HCT116 (cell line): Measurements from ENCODE around the gene RPS25. TPM values are rescaled to one million over a fixed set of nuclear protein-coding genes. Genes with fewer than 3 reads are reported as not detected.

ENCODE experiments used
- ATAC-seq: fragments of 200-7000 bp; cut with Tn5 transposase; 2 replicates; pipeline ENCODE4 v1.9.1; 2020; ENCODE audit warnings: mild to moderate bottlenecking, moderate library complexity
- BruUV-seq: library from RNA; stranded (reverse); fragments of 400-500 nt; replicated peaks from 2 replicates; lab custom pipeline; 2021; lab: Mats Ljungman, UMichigan
- CTCF ChIA-PET: fragments of 300-600 bp; sonication (Branson Sonifier 250); formaldehyde crosslinking; loops from one replicate; lab custom pipeline; 2021; ENCODE audit warnings: antibody characterized with exemption; lab: Charles Lee
- POLR2A ChIA-PET: fragments of 300-600, 350-600 bp; sonication (Branson Sonifier 250); formaldehyde crosslinking; loops from one replicate; lab custom pipeline; 2021; ENCODE audit warnings: antibody characterized with exemption; lab: Charles Lee
- RAD21 ChIA-PET, 2 experiments: fragments of 300-600 bp; sonication (Branson Sonifier 250); formaldehyde crosslinking; loops; one replicate each; lab custom pipeline; 2023; ENCODE audit warnings: low total read pairs in 2 of 2; ENCODE audit not compliant: uncharacterized antibody in 2 of 2, unreplicated experiment in 2 of 2, low non-redundant PET in 1 of 2; lab: Charles Lee
- DNase-seq: peaks from one replicate; pipeline ENCODE4 v3.0.0-alpha.2; 2010; ENCODE audit warnings: low read depth, low spot score
- H2AFZ ChIP-seq: fragments of 200-600 bp; shearing (Covaris generic), sonication (generic); 2 replicates; pipeline ENCODE4 v1.6.1; 2017; ENCODE audit warnings: low read depth, mixed run types, mixed read lengths, antibody characterized with exemption, low read length; ENCODE audit not compliant: poor library complexity, severe bottlenecking
- H3K27ac ChIP-seq: 2 replicates; pipeline ENCODE4 v1.5.1; 2012; ENCODE audit warnings: low read depth, low read length
- H3K27me3 ChIP-seq: fragments of 200-600 bp; sonication (generic); 2 replicates; pipeline ENCODE4 v1.6.1; 2016; ENCODE audit warnings: mixed run types, low read length, mixed read lengths; ENCODE audit not compliant: insufficient read depth
- H3K36me3 ChIP-seq, 2 experiments: fragments of 200-500 bp in 1 of 2; fragments of 200-600 bp in 1 of 2; sonication (Bioruptor generic) in 1 of 2; sonication (generic) in 1 of 2; 2 replicates each; pipeline versions ENCODE4 v1.5.1 to v1.6.1; 2014 to 2016; ENCODE audit warnings: low read length in 2 of 2, inconsistent platforms in 1 of 2, mixed read lengths in 1 of 2, mixed run types in 1 of 2; ENCODE audit not compliant: insufficient read depth in 2 of 2, control insufficient read depth in 1 of 2
- H3K4me1 ChIP-seq, 2 experiments: fragments of 200-600 bp in 1 of 2; sonication (generic) in 1 of 2; 2 replicates each; pipeline versions ENCODE4 v1.5.1 to v1.6.1; 2012 to 2017; ENCODE audit warnings: low read length in 2 of 2, inconsistent platforms in 1 of 2, mild to moderate bottlenecking in 1 of 2, mixed read lengths in 1 of 2, mixed run types in 1 of 2, moderate library complexity in 1 of 2; ENCODE audit not compliant: insufficient read depth in 2 of 2, control insufficient read depth in 1 of 2
- H3K4me2 ChIP-seq: fragments of 200-600 bp; sonication (generic); 2 replicates; pipeline ENCODE4 v1.6.1; 2017; ENCODE audit warnings: mixed run types, low read length, mixed read lengths
- H3K4me3 ChIP-seq, 2 experiments: fragments of 200-600 bp in 1 of 2; sonication (generic) in 1 of 2; replicated peaks in 1 of 2; 2 replicates each; pipeline ENCODE4 v1.5.1; 2011 to 2016; ENCODE audit warnings: low read length in 2 of 2, control low read depth in 1 of 2, low read depth in 1 of 2, mild to moderate bottlenecking in 1 of 2, mixed read lengths in 1 of 2, mixed run types in 1 of 2
- H3K79me2 ChIP-seq: fragments of 200-600 bp; sonication (generic); 2 replicates; pipeline ENCODE4 v1.6.1; 2017; ENCODE audit warnings: mild to moderate bottlenecking, mixed run types, low read length, moderate library complexity, mixed read lengths; ENCODE audit not compliant: insufficient read depth
- H3K9ac ChIP-seq: fragments of 200-600 bp; sonication (generic); 2 replicates; pipeline ENCODE4 v1.6.1; 2016; ENCODE audit warnings: low read length, mixed read lengths
- H3K9me2 ChIP-seq: fragments of 200-600 bp; sonication (generic), shearing (Covaris generic); 2 replicates; pipeline ENCODE4 v1.6.1; 2017; ENCODE audit warnings: mixed run types, mild to moderate bottlenecking, moderate library complexity; ENCODE audit not compliant: insufficient read depth
- H3K9me3 ChIP-seq, 2 experiments: fragments of 200-500 bp in 1 of 2; fragments of 200-600 bp in 1 of 2; sonication (Bioruptor generic) in 1 of 2; sonication (generic) in 1 of 2; 2 replicates each; pipeline ENCODE4 v1.6.1; 2014 to 2017; ENCODE audit warnings: low read length in 2 of 2, mixed read lengths in 2 of 2, inconsistent platforms in 1 of 2, low read depth in 1 of 2, mild to moderate bottlenecking in 1 of 2, mixed run types in 1 of 2, moderate library complexity in 1 of 2; ENCODE audit not compliant: control insufficient read depth in 1 of 2, insufficient read depth in 1 of 2
- H4K20me1 ChIP-seq: fragments of 200-600 bp; sonication (generic), shearing (Covaris generic); 2 replicates; pipeline ENCODE4 v1.6.1; 2017; ENCODE audit warnings: mixed run types, mild to moderate bottlenecking, moderate library complexity; ENCODE audit not compliant: insufficient read depth
- ATF3 ChIP-seq: IDR thresholded peaks from 2 replicates; pipeline ENCODE4 v1.6.1; 2012
- CBX3 ChIP-seq: IDR thresholded peaks from 2 replicates; pipeline ENCODE4 v1.6.1; 2012; ENCODE audit warnings: low read depth
- CEBPB ChIP-seq: IDR thresholded peaks from 2 replicates; pipeline ENCODE4 v1.6.1; 2012; ENCODE audit warnings: low read depth
- EGR1 ChIP-seq: IDR thresholded peaks from 2 replicates; pipeline ENCODE4 v1.6.1; 2012; ENCODE audit warnings: low read depth
- ELF1 ChIP-seq: IDR thresholded peaks from 2 replicates; pipeline ENCODE4 v1.6.1; 2012; ENCODE audit warnings: low read depth, borderline replicate concordance
- FOSL1 ChIP-seq: IDR thresholded peaks from 2 replicates; pipeline ENCODE4 v1.6.1; 2012; ENCODE audit warnings: low read depth
- JUND ChIP-seq: IDR thresholded peaks from 2 replicates; pipeline ENCODE4 v1.6.1; 2012
- POLR2AphosphoS5 ChIP-seq: IDR thresholded peaks from 2 replicates; pipeline ENCODE4 v1.6.1; 2011; ENCODE audit warnings: mild to moderate bottlenecking, low read depth, low read length, moderate library complexity
- RAD21 ChIP-seq: IDR thresholded peaks from 2 replicates; pipeline ENCODE4 v1.6.1; 2012; ENCODE audit warnings: low read depth, mild to moderate bottlenecking
- SIN3A ChIP-seq: IDR thresholded peaks from 2 replicates; pipeline ENCODE4 v1.6.1; 2012; ENCODE audit warnings: low read depth
- SRF ChIP-seq: IDR thresholded peaks from 2 replicates; pipeline ENCODE4 v1.6.1; 2012; ENCODE audit warnings: low read depth
- TCF7L2 ChIP-seq: IDR thresholded peaks from 2 replicates; pipeline ENCODE4 v1.7.0; 2011; ENCODE audit warnings: borderline replicate concordance, inconsistent platforms; ENCODE audit not compliant: insufficient read depth, insufficient read length; ENCODE audit errors: extremely low read depth
- YY1 ChIP-seq: IDR thresholded peaks from 2 replicates; pipeline ENCODE4 v1.6.1; 2011; ENCODE audit warnings: low read length, low read depth, moderate library complexity, mild to moderate bottlenecking; ENCODE audit not compliant: insufficient replicate concordance; ENCODE audit errors: extremely low read depth
- ZBTB33 ChIP-seq: IDR thresholded peaks from 2 replicates; pipeline ENCODE4 v1.6.1; 2011; ENCODE audit warnings: mild to moderate bottlenecking, low read length, moderate library complexity; ENCODE audit not compliant: insufficient replicate concordance; ENCODE audit errors: extremely low read depth
- ZFX ChIP-seq: fragments of 450-650 bp; IDR thresholded peaks from 2 replicates; pipeline ENCODE4 v1.6.1; 2017
- ZNF274 ChIP-seq: fragments of 200-500 bp; sonication (Bioruptor generic); IDR thresholded peaks from 2 replicates; pipeline ENCODE4 v1.6.1; 2014; ENCODE audit warnings: mild to moderate bottlenecking, low read depth, low read length, inconsistent platforms
- intact Hi-C: fragments of 100-400 bp; cut with micrococcal nuclease; formaldehyde crosslinking; loops from 2 replicates; pipeline ENCODE4 v1.10.0; 2022
- total RNA-seq: library from RNA; stranded (reverse); gene quantifications from one replicate; pipeline ENCODE4 v1.2.1, GENCODE V29; 2021; ENCODE audit not compliant: unreplicated experiment
- TF ChIP-seq, protein P1 (sequence below): IDR thresholded peaks from 2 replicates; pipeline ENCODE4 v1.6.1; 2012
- TF ChIP-seq, protein P2 (sequence below), 3 experiments: fragments of 200-600 bp in 1 of 3; sonication (generic) in 1 of 3; IDR thresholded peaks in 2 of 3; conservative IDR thresholded peaks in 1 of 3; 2 replicates each; pipeline ENCODE4 v1.5.1; 2012 to 2017; ENCODE audit warnings: low read depth in 2 of 3, low read length in 2 of 3, antibody characterized with exemption in 1 of 3, borderline replicate concordance in 1 of 3, control low read depth in 1 of 3, mild to moderate bottlenecking in 1 of 3, mixed read lengths in 1 of 3, mixed run types in 1 of 3, moderate library complexity in 1 of 3; ENCODE audit not compliant: insufficient read depth in 1 of 3

The RPS25 gene
- total RNA-seq, 1 experiment from 2014 or later: 1,404 TPM

DNA sequence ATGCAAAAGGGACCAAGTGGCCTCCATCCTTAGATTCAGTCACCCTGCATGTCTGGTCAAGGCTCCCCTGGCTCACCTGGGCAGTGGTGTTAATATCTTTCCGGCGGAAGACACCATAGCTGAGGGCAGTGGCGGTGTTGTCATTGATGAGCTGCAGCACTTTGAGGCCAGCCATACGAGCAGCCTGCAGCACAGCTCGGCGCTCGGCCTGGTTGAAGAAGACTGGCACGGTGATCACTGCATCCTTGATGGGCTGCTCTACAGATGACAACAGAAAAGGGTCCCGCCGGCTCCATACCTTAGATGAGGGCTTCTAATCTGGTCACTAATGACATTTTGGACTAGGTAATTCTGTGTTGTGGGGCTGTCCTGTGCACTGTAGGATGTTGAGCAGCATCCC, 36.3 kb upstream of the RPS25 start (continued):
- no peak for TF ChIP-seq ATF3
- TF ChIP-seq ELF1: no peak
- no peak for TF ChIP-seq ZFX
- TF ChIP-seq CEBPB: no peak

DNA sequence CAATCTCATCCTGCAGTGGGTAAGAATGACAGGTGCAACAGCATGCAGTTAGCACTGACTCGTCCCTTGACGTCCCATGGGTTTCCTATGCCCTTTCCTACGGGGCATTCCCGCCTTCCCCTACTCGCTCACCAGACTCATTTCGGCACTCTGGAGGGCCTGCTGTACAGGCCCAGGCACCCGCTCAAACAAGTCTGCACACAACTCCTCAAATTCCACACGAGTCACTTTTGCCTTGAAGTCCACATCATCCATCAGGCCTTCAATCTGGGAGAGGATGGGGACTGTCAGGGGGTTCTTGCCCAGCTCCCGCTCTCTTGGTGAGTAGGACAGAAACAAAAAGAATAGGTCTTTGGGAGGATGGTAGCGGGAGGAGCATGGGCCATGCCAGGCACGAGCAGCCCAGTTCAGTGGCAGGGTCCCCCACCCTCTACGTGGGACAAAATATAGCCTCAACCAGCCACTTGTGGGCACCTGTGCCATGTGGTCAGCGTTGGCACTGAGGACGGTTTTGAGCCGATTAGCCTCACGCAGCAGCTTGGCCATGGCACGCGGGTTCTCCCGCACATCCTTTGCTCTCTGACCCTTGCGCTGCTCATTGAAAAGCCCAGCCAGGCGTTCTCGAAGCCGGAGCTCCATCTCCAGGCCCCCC, 34.1 kb upstream of the RPS25 start:
- H3K4me3 ChIP-seq: no peak overlapping the region
- DNase-seq: no peak
- no peaks in the 10 kb centered on the region for H3K27me3 ChIP-seq
- ChIA-PET CTCF (no interaction called here), POLR2A (no interaction called here), RAD21 (no interaction called here)
- peaks cover 19% of the 10 kb centered on the region for H3K79me2 ChIP-seq
- TSS peak; percentile 0 for BruUV-seq
- no peak for ATAC-seq
- TF ChIP-seq ZNF274 (no peak), YY1 (no peak), ELF1 (no peak), RAD21 (no peak), SIN3A (no peak), SRF (no peak), POLR2AphosphoS5 (no peak), ZFX (no peak), JUND (no peak), TCF7L2 (no peak), ATF3 (no peak), EGR1 (no peak), CEBPB (no peak), CBX3 (no peak), FOSL1 (no peak), ZBTB33 (no peak)
- TF ChIP-seq, protein P1, sequence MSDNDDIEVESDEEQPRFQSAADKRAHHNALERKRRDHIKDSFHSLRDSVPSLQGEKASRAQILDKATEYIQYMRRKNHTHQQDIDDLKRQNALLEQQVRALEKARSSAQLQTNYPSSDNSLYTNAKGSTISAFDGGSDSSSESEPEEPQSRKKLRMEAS: no peak
- TF ChIP-seq, protein P2, sequence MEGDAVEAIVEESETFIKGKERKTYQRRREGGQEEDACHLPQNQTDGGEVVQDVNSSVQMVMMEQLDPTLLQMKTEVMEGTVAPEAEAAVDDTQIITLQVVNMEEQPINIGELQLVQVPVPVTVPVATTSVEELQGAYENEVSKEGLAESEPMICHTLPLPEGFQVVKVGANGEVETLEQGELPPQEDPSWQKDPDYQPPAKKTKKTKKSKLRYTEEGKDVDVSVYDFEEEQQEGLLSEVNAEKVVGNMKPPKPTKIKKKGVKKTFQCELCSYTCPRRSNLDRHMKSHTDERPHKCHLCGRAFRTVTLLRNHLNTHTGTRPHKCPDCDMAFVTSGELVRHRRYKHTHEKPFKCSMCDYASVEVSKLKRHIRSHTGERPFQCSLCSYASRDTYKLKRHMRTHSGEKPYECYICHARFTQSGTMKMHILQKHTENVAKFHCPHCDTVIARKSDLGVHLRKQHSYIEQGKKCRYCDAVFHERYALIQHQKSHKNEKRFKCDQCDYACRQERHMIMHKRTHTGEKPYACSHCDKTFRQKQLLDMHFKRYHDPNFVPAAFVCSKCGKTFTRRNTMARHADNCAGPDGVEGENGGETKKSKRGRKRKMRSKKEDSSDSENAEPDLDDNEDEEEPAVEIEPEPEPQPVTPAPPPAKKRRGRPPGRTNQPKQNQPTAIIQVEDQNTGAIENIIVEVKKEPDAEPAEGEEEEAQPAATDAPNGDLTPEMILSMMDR (IDR thresholded peaks at IDR 0.05 in 2 of 3, conservative IDR thresholded peaks at IDR 0.05 in 1 of 3; ENCODE audit: borderline replicate concordance in 1 of 3, insufficient read depth in 1 of 3, low read depth in 2 of 3, low read length in 2 of 3): no peak
- no peaks in the 10 kb centered on the region for H3K9me2 ChIP-seq
- no peak overlapping the region for H2AFZ ChIP-seq
- H3K9ac ChIP-seq: no peak overlapping the region
- H3K4me2 ChIP-seq: no peak overlapping the region
- no peaks in the 10 kb centered on the region for H4K20me1 ChIP-seq
- no peaks in the 10 kb centered on the region for H3K9me3 ChIP-seq
- peaks cover 54 to 60% of the 10 kb centered on the region in 2 experiments; a peak in 3 of 4 replicates for H3K36me3 ChIP-seq
- no peak overlapping the region; the same call in 1 of the 2 replicates for H3K27ac ChIP-seq
- peaks cover 0 to 9% of the 10 kb centered on the region in 2 experiments; a peak in 3 of 4 replicates for H3K4me1 ChIP-seq
- intact Hi-C loops: no loop called here
